ENCODE measurements around the gene IQGAP2. TPM values are rescaled to one million over a fixed set of nuclear protein-coding genes. Genes with fewer than 3 reads are reported as not detected.

Gene IQGAP2
- total and polyA plus RNA-seq, 3 donors from 2014 or later: 33.5 to 78.6 (median 60.2) TPM

DNA sequence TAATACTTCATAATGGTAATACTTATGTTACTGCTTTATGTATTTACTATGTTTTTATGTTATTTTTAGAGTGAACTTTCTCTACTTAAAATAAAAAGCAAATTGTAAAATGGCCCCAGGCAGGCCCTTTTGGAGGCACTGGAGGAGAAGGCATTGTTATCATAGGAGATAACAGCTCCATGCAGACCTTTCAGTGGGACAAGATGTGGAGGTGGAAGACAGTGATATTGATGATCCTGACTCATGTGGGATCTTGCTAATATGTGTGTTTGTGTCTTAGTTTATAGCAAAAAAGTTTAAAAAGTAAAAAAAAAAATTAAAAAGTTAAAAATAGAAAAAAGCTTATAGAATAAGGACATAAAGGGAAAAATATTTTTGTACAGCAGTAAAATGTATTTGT, 74.5 kb downstream of the IQGAP2 start:
- no peak for DNase-seq
- Histone ChIP-seq H3K4me1 (no peaks in the 10 kb centered on the region), H3K27me3 (no peaks in the 10 kb centered on the region), H3K4me3 (no peak overlapping the region), H3K9me3 (no peaks in the 10 kb centered on the region), H3K36me3 (ENCODE audit: low read depth, missing control alignments) (no peaks in the 10 kb centered on the region), H3K27ac (no peak overlapping the region)
- intact Hi-C loops (cut with DNase I; ENCODE audit: low total_unique reads): no loop called here
- TF ChIP-seq CTCF (IDR thresholded peaks at IDR 0.05): no peak
- no peak for TF ChIP-seq POLR2A (IDR thresholded peaks at IDR 0.05)

GRCh38 chr5:76479281-76479680, 76.2 kb downstream of the IQGAP2 start:
- Histone ChIP-seq H3K4me1 (no peaks in the 10 kb centered on the region), H3K9me3 (no peaks in the 10 kb centered on the region), H3K27me3 (no peaks in the 10 kb centered on the region), H3K27ac (no peak overlapping the region), H3K36me3 (ENCODE audit: low read depth, missing control alignments) (no peaks in the 10 kb centered on the region), H3K4me3 (no peak overlapping the region)
- 94 to 95% methylated on average over 4 of the region's 4 CpGs for WGBS, 2 donors
- no peak for TF ChIP-seq CTCF (IDR thresholded peaks at IDR 0.05)
- TF ChIP-seq POLR2A (IDR thresholded peaks at IDR 0.05): no peak
- intact Hi-C loops (cut with DNase I; ENCODE audit: low total_unique reads): no loop called here
- no peak for DNase-seq

GRCh38 chr5:76479973-76480667, 77.0 kb downstream of the IQGAP2 start:
- no peaks in the 10 kb centered on the region for H3K27me3 ChIP-seq
- WGBS, 2 donors: 79 to 80% methylated on average over 4 of the region's 4 CpGs
- intact Hi-C loops (cut with DNase I; ENCODE audit: low total_unique reads): no loop called here

GRCh38 chr5:76482984-76483383, 79.9 kb downstream of the IQGAP2 start:
- H3K27me3 ChIP-seq: no peaks in the 10 kb centered on the region
- no peaks in the 10 kb centered on the region for H3K36me3 ChIP-seq (ENCODE audit: low read depth, missing control alignments)
- no peak for TF ChIP-seq CTCF (IDR thresholded peaks at IDR 0.05)
- TF ChIP-seq POLR2A (IDR thresholded peaks at IDR 0.05): no peak
- H3K27ac ChIP-seq: no peak overlapping the region
- H3K9me3 ChIP-seq: no peaks in the 10 kb centered on the region
- H3K4me1 ChIP-seq: no peaks in the 10 kb centered on the region
- 73 to 78% methylated on average over 4 of the region's 4 CpGs for WGBS, 2 donors
- no peak overlapping the region for H3K4me3 ChIP-seq
- no peak for DNase-seq
- intact Hi-C loops (cut with DNase I; ENCODE audit: low total_unique reads): no loop called here

More at GRCh38 chr5:76479973-76480667, 77.0 kb downstream of the IQGAP2 start:
- no peaks in the 10 kb centered on the region for H3K36me3 ChIP-seq (ENCODE audit: low read depth, missing control alignments)
- TF ChIP-seq CTCF (IDR thresholded peaks at IDR 0.05) (no peak), POLR2A (IDR thresholded peaks at IDR 0.05) (no peak)
- H3K27ac ChIP-seq: no peak overlapping the region
- no peak for DNase-seq
- H3K9me3 ChIP-seq: no peaks in the 10 kb centered on the region
- no peaks in the 10 kb centered on the region for H3K4me1 ChIP-seq
- no peak overlapping the region for H3K4me3 ChIP-seq

DNA sequence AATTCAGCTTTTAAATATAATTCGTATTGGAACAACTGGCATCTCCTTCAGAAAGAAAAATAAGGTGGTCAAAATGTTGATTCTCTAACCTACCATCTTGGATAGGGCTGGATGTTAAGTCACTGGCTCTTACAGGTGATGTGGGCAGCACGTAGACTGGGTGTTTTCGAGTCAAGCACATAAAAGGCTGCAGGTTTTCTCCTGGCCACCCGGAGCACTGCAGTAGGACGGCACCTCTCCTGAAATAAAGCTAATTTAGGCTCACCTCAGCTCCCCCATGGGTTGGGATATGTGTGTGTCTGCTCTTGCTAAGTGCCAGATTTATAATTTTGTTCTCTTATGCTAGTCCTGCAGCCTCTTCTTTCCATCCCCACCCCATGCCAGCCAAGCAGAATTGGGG, 80.3 kb downstream of the IQGAP2 start:
- H3K4me3 ChIP-seq: no peak overlapping the region
- intact Hi-C loops (cut with DNase I; ENCODE audit: low total_unique reads): no loop called here
- no peaks in the 10 kb centered on the region for H3K27me3 ChIP-seq
- no peak overlapping the region for H3K27ac ChIP-seq
- no peaks in the 10 kb centered on the region for H3K36me3 ChIP-seq (ENCODE audit: low read depth, missing control alignments)
- TF ChIP-seq POLR2A (IDR thresholded peaks at IDR 0.05) (no peak), CTCF (IDR thresholded peaks at IDR 0.05) (no peak)
- 83 to 91% methylated on average over 5 of the region's 5 CpGs for WGBS, 2 donors
- no peak for DNase-seq
- H3K9me3 ChIP-seq: no peaks in the 10 kb centered on the region
- no peaks in the 10 kb centered on the region for H3K4me1 ChIP-seq

Data from testis (tissue), 3 donors.